GM18951 (cell line): ENCODE data around the gene AKR1C1.
"Not testable (repeated sequence)": the region's sequence is repeated elsewhere in the genome, so short reads cannot be mapped to it uniquely, and the experiment has no call there.

Source experiments
- POLR2A ChIP-seq: IDR thresholded peaks from 4 replicates; pipeline ENCODE4 v1.6.1; 2011; ENCODE audit warnings: mild to moderate bottlenecking; ENCODE audit not compliant: insufficient read length, insufficient read depth; ENCODE audit errors: extremely low read depth
- in situ Hi-C: fragments of 300-500 bp; cut with MboI; formaldehyde crosslinking; loops from one replicate; pipeline ENCODE4 v1.12.0; 2022; ENCODE audit warnings: low sequenced_read_pairs, mixed read lengths, inconsistent platforms; ENCODE audit not compliant: unreplicated experiment

The AKR1C1 gene

DNA sequence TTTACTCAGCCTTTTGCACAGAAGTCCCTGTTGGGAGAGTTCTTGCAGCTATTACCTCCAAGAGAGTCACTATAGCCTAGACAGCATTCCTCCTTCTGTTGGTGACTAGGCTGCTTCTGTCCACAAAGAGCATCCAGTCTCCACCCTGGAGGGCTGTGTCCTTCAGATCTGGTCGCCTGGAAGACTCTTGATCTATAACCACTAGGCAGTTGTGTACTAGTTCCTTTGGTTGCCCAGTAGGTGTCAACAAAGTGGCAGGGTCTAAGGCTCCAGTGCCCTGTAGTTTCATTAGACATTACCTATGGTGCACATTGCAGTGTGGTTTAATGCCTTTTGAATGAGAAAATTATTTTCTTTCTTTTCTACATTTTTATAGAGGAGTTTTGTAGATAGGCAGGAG is 51.7 kb downstream of the AKR1C1 start:
- in situ Hi-C loops = no loop called here

GRCh38 chr10:5018134-5018533 is 54.9 kb downstream of the AKR1C1 start:
- in situ Hi-C loops = no loop called here

More for the DNA sequence above, 51.7 kb downstream of the AKR1C1 start:
- TF ChIP-seq POLR2A = no peak

DNA sequence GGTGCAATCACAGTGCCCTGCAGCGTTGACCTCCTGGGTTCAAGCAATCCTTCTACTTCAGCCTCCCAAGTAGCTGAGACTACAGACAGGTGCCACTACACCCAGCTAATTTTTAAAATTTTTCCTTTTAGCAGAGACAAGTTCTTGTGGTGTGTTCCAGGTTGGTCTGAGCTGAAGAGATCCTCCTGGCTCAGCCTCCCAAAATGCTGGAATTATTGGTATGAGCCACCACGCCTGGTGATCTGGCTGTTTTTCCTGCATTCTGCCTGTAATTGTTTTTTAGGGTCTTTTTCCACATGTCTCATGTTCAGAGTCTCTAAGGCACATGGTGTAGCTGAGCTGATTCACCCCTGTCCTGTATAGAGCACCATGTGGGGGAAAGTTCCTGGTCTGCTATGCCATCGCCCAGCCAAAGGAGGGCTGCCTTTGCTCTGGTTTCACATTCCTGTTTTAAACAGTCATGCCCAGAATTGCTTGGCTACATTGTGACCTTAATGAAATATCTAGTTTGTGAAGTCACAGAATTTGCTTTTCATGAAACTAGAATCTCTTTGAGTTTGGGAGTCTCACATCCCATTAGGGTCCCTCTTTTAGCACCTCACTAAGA is 55.6 kb downstream of the AKR1C1 start:
- in situ Hi-C loops = not testable (repeated sequence)

More at GRCh38 chr10:5018134-5018533, 54.9 kb downstream of the AKR1C1 start:
- TF ChIP-seq POLR2A = no peak

GRCh38 chr10:5019770-5020612 is 56.8 kb downstream of the AKR1C1 start:
- in situ Hi-C loops = not testable (repeated sequence)

DNA sequence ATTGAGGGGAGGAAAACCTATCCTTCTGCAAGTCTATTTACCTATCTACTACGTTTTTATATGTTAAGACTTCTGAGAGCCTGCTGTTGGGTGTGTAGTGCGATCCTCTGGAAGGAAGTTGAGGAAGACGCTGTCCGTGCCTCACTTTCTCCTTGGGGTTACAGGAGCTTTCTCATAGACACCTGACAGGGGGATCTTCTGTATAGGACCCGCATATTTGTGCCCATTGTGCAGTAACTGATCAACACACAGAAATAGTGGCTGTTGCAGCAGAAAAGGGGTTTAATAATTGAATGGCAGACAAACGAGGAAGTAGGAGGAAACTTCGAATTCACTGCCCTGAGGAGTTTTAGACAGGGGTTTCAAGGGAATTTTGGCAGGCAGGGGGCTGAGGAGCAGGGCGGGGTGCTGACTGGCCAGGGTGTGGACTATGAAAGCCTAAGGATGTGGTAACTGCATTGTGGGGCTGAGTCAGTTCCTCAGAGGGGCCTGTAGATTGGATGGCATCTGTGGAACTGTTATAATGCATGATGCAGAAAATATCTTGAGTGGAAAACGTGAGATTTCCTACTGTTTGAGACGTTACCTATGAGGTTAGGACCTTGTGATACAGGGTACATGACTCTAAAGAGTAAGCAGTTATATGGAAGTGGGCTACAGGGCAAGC is 58.5 kb downstream of the AKR1C1 start:
- in situ Hi-C loops = not testable (repeated sequence)

- no peak for TF ChIP-seq POLR2A
- in situ Hi-C loops = no loop called here
These were observed 60.1 kb downstream of the AKR1C1 start for GRCh38 chr10:5023177-5023805.

DNA sequence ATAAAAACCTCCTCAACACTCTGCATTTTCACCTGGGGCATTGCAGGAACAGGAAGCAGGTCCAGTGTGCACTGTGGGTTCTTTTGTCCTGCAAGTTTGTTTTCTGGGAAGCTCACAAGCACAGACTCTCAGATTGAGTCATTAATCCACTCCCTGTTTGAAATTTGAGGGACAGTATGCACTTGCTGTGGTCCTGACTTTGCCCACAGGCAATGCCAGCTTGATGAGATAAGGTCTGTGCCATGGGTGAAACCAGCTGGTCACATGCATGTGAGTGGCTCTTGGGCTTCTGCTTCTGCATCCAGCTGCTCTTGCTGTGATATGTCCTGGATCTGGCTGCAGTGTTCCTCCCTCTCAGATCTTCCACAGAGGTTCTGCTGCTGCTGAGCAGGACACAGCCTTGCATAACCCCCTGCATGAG is 62.3 kb downstream of the AKR1C1 start:
- in situ Hi-C loops = not testable (repeated sequence)

DNA sequence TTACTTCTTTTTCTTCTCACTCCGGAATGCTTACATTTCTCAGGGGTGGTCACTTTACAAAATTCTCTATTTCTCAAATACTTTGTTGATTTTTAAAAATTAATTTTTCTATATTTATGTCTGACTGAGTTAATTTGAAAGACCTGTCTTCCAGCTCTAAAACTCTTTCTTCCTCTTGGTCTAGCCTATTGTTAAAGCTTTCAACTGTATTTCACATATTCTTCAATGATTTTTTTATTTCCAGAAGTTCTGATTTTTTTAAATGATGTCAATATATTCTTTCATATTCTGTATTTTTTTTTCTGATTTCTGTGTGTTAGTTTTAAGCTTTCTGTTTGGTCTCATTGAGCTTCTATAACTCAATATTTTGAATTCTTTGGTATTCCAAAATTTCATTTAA is 67.8 kb downstream of the AKR1C1 start:
- no peak for TF ChIP-seq POLR2A
- in situ Hi-C loops = no loop called here

DNA sequence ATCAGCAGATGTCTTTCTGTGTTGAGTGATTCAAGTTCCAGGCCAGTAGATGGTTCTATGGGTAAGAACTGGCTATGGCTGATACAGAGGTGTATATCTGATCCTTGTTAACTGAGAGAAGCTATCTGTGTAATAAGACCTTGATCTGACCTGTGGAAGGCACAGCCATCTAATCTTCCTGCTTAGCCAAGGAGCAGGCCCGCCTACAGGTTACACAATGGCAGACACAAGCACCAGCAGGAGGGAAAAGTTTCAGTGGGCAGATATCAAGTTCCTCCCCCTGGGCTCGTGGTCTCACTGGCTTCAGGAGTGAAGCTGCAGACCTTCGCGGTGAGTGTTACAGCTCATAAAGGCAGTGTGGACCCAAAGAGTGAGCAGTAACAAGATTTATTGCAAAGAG is 68.4 kb downstream of the AKR1C1 start:
- in situ Hi-C loops = not testable (repeated sequence)

- in situ Hi-C loops = not testable (repeated sequence)
These were observed 69.2 kb downstream of the AKR1C1 start for GRCh38 chr10:5032444-5032843.
